Measurements from ENCODE around the gene RAPSN.

Gene RAPSN

GRCh38 chr11:47448566-47449427 lies at the start of gene RAPSN:
Gene RAPSN, minus strand, starts transcription at chr11:47449136. Its CDS starts 172 bp downstream, at chr11:47448964.
- no peak for DNase-seq

DNA sequence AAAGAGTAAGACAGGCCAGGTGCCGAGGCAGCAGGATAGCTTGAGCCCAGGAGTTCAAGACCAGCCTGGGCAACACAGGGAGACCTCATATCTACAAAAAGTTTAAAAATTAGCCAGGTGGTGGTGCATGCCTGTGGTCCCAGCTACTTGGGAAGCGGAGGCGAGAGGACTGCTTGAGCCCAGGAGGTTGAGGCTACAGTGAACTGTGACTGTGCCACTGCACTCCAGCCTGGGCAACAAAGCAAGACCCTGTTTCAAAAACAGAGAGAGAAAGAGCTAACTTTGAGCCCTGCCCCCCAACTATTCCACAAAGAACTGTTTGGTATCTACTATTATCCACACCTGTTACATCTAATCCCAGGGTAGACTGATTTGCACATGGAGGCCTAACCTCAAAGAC lies 49.2 kb upstream of the RAPSN start:
- DNase-seq = no peak

DNA sequence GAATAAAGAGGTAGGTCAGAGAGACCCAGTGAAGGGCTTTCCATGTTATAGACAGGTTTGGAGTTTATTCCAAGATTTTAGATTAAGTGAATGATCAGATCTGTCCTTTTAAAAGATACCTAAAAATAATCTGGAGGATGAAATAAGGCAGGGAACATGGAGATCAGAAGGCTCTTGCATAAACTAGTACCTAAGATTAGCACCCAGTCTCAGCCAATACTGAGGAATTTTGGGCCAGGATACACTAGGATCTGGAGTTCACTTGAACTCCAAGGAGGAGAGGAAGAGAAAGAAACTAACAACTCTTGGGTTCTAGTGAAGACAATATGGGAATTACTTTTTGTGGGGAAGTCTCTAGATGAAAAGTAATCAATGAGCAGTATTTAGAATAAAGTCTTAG lies 47.9 kb upstream of the RAPSN start:
- DNase-seq = no peak

DNA sequence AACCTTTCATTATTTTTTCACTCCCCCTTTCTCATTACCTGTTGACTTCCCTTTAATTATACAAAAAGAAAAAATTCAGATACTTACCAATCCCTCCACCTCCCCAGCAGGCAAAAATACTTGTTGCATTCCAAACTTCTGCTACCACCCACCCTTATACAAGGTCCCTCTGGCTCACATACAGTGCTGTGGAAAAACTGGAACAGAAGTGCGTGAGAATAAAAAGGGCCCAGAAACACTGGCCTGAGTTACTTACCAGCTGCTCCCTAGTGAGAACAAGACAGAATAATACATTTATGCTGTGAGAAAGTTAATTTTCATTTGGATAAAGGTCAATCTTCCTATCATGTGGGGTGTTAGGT lies 46.9 kb upstream of the RAPSN start:
- no peak for DNase-seq

GRCh38 chr11:47495011-47495855 lies 46.3 kb upstream of the RAPSN start:
- DNase-seq = no peak

DNA sequence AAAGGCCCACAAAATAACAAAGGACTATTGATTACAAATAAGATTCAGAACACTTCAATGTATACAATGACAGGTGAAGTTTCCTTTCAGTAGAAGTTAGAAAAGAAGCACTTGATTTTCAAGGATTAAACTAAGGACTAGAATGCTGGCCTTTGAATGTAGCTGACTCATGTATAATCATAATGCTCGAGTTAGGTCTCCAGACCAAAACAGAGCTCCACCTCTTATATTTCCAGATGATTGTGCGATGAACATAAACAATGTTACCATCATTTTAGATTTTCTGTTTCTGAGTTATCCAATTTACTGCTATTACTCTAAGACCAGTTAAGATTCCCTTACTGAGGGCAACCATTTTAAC lies 40.4 kb upstream of the RAPSN start:
- no peak for DNase-seq

- DNase-seq = no peak
These were observed 39.9 kb upstream of the RAPSN start for GRCh38 chr11:47488674-47489394.

DNA sequence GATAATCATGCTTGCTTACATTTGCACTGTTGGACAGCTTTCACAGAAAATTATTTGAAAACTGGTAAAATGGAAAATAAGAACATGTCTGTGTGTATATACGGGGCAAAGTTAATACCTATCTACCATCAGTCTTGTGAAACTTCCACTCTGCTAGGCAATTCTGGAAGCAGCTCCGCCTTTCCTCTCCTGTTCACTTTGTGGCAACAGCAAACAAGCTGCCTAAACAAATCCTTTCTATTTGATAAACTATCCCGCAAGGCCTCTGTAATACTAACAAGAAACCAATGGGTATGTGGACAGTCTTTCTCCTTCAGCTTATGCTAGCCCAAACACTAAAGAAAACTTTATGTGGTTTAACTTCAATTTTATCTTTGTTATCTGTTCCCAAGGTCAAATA lies 39.2 kb upstream of the RAPSN start:
- no peak for DNase-seq

DNA sequence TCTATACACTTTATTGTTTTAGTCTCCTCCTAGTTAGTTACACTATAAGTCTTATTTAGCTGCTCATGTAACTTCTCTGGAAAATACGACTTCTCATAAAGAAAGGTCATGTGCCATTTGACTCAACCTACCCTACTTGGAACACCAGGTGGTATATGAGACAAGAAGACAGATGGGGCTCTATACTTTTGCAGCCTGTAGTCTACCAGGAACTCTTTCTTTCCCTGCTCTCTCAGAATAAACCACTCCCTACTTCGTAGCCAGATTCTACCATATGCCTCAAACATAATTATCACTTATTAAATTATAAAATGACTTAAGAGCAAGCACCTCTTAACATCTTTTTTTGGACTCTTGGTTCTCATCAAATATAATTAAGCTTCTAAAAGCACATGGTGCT lies 38.5 kb upstream of the RAPSN start:
- no peak for DNase-seq

DNA sequence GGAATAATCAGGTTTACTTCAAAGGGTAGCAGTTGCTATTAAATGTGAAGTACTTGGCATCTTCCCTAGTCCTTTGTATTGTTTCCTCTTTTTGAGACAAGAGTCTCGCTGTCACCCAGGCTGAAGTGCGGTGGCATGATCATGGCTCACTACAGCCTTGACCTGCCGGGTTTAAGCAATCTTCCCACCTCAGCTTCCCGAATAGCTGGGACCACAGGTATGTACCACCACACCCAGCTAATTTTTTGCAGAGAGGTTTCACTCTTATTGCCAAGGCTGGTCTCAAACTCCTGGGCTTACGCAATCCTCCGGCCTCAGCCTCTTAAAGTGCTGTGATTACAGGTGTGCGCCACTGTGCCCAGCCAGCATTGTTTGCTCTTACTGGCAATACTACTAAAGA lies 36.2 kb upstream of the RAPSN start:
- no peak for DNase-seq

DNA sequence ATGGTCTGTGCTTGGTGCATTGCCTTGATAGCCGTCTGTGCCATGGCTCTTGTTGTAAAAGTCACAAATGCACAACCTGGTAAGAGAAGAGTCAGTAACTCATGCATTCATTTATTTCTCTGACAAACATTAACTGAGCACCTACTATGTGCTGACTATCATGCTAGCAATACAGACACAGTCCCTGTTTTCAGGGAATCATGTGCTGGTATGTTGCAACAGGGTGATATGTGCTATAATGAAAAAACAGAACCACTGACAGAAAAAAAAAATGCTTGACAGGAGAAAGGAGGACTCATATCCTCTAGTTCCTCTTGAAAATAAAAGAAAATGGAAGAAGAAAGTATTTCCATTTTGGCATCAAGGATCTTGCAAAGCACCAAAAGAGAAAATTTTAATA lies 34.5 kb upstream of the RAPSN start:
- no peak for DNase-seq

GRCh38 chr11:47480762-47481161 lies 31.8 kb upstream of the RAPSN start:
- DNase-seq = no peak

- no peak for DNase-seq
These were observed 29.9 kb upstream of the RAPSN start for GRCh38 chr11:47478651-47479329.

- DNase-seq = no peak
These were observed 28.8 kb upstream of the RAPSN start for GRCh38 chr11:47477753-47478152.

GRCh38 chr11:47477323-47477722 lies 28.4 kb upstream of the RAPSN start:
- no peak for DNase-seq

DNA sequence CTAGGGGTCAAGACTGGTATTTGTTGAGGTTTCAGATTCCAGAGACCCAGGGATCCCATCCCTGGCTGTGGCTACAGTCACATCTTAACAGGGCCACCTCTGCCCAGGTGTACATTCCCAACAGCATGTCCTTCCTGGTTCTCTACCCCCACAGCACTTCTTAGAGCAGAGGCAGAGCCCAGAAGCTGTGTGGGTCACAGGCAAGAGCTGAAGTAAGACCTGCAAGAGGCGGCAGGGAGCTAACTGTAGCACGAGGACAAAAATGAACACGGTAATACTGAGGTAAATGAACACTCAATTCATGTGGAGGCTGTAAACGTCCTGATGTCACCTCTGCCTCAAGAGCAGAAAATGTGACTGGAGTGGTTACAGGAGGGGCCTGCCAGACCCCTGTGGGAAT lies 21.7 kb upstream of the RAPSN start:
- no peak for DNase-seq

DNA sequence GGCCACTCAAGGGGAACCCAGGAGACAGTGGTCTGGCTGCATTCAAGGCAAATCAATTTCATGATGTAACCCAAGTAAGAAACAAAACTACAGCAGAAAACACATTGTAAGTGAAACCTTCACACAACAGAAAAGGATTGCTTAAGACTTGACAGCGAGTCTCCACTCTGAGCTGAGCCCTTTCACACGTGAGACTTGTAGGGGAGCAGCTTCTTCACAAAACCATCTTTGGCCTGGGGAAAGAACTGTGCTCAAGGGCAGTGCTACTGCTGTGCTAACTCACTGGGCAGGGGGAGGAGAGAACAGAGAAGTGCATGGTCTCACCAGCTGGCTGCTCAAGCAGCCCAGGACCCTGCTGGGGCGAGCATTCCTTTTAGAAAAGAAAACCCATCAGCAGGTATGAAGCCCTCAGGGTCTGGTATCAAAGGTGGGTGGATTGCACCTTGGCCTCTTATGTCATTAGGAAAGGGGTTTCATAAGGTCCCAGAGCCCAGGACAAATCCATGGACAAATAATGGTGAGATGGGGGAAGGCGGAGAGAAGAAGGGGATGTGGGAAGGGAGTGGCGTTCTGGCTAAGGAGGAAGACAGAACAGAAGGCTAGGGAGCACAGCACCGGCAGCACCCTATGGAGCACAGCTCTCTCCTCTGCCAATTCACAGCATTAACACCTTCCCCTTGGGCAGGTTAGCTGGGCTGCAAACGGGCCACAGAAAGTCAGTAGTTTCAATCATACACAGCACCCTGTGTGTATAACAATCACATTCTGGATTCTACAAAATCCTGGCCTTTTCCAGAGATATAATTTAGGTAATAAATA lies 20.6 kb upstream of the RAPSN start:
- DNase-seq = no peak

DNA sequence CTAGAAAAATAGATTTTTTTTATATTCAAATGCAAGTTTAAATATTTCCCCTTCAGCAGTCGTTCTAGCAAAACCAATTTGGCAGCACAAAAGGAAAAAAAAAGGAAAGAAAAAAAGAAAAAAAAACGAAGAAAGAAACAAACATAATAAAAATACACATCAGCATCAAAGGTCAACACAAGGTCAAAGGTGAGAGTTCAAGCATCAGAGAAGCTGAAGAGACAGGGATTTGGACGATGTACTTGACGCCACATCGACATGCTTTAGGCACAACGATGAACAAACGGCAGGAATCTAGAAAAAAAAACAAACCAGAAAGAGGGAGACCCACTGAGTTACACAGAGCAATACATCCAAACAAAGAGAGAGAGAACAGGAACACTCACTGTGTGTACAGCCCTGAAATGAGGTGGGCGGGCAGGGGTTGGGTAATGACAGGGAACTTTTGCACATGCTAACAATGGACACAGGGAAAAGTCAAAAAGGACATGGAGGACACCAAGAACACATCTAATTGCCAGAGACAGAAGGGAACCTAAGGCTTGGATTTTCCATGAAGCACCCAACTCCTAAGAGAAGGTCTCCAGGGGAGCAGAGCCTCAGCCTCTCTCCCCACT lies 19.8 kb upstream of the RAPSN start:
- DNase-seq = no peak

GRCh38 chr11:47467357-47467756 lies 18.4 kb upstream of the RAPSN start:
- DNase-seq = no peak

GRCh38 chr11:47466701-47467250 lies 17.8 kb upstream of the RAPSN start:
- no peak for DNase-seq

- DNase-seq = no peak
These were observed 17.3 kb upstream of the RAPSN start for GRCh38 chr11:47466201-47466600.
